Ovary (tissue), 3 donors: ENCODE data around the gene RGS9.

Experiments
- EP300 ChIP-seq: sonication (generic); formaldehyde crosslinking; IDR thresholded peaks from one replicate; pipeline ENCODE4 v1.6.1; 2017; ENCODE audit warnings: antibody characterized with exemption
- POLR2A ChIP-seq: fragments of 450-650 bp; IDR thresholded peaks from one replicate; pipeline ENCODE4 v1.6.1; 2017; ENCODE audit warnings: antibody characterized with exemption, mild to moderate bottlenecking, moderate library complexity
- TF ChIP-seq, protein P1 (sequence below), 3 donors: fragments of 450-650 bp in 2 of 3; fragments of 200-600 bp in 1 of 3; IDR thresholded peaks; one replicate each; pipeline versions ENCODE4 v1.5.1 to v1.8.0; 2016 to 2022; ENCODE audit warnings: antibody characterized with exemption in 3 of 3, mild to moderate bottlenecking in 1 of 3
- donor health status: DM: no; HTN: no; CAD: no.

DNA sequence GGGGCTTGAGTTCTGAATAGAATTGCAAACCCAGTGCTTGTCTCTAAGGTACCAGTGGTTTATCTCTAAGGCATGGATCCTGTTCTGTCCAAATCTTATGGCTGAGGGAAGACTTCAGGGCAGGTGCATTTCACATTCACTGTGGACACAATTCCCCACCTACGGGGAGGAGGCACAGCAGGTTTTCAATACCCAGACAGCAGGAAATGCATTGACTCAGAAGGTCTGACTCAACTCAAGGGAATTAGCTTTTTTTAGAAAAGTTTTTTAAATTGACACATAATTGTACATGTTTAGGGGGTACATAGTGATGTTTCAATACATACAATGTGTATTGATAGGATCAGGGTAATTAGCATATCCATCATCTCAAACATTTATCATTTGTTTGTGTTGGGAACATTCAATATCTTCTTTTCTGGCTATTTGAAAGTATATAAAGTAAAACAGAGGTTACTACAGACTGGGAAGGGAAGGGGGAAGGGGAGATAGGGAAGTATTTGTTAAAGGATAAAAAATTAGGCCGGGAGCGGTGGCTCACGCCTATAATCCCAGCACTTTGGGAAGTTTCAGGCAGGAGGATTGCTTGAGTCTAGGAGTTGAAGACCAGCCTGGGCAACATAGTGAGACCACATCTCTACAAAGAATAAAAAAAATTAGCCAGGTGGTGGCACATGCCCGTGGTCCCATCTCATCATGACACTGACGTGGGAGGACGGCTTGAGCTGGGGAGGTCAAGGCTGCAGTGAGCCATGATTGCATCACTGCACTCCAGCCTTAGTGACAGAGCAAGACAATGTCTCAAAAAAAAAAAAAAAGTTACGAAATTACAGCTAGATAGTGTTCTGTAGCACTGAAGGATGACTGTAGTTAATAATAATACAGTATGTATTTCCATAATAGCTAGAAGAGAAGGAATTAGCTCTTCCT is 54.9 kb downstream of the RGS9 start:
- TF ChIP-seq POLR2A (no peak), EP300 (no peak)
- TF ChIP-seq, protein P1, sequence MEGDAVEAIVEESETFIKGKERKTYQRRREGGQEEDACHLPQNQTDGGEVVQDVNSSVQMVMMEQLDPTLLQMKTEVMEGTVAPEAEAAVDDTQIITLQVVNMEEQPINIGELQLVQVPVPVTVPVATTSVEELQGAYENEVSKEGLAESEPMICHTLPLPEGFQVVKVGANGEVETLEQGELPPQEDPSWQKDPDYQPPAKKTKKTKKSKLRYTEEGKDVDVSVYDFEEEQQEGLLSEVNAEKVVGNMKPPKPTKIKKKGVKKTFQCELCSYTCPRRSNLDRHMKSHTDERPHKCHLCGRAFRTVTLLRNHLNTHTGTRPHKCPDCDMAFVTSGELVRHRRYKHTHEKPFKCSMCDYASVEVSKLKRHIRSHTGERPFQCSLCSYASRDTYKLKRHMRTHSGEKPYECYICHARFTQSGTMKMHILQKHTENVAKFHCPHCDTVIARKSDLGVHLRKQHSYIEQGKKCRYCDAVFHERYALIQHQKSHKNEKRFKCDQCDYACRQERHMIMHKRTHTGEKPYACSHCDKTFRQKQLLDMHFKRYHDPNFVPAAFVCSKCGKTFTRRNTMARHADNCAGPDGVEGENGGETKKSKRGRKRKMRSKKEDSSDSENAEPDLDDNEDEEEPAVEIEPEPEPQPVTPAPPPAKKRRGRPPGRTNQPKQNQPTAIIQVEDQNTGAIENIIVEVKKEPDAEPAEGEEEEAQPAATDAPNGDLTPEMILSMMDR (IDR thresholded peaks at IDR 0.05), result no peak
